GM11168 (cell line): ENCODE data around the gene C16orf54.
"Not testable (repeated sequence)": the region's sequence is repeated elsewhere in the genome, so short reads cannot be mapped to it uniquely, and the experiment has no call there.

Source experiments
- in situ Hi-C: fragments of 300-500 bp; cut with MboI; formaldehyde crosslinking; loops from one replicate; pipeline ENCODE4 v1.12.0; 2022; ENCODE audit warnings: low sequenced_read_pairs; ENCODE audit not compliant: unreplicated experiment

Gene C16orf54

DNA sequence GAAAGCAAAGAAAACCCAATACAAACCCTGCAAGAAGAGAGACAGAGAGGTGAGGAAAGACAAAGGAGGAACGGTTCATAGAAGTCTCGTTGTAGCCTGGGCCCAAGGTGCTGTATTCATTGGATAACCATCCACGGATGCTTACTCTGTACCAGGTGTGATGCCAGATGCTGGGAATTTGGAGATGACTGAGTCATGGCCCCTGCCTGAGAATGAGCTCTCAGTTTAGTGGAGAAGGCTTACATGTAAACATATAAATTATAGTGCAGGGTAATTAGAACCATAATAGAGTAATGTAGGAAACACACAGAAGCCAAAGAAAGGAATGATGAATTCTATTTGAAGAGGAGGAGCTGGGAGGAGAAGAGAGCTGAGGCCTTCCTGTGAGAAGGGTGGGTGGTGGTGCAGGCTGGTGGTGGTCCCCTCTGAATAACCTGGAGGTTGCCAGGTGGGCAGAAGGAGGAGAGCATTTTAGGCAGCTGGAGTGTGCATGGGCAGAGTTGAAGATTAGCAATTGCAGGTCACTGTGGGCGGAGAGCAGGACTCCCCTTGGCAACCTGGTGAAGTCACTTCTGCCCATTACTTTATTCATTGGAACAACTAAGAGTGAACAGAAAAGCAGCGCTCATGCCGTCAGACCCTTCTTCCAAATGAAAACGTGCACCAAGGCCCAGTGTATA is 24.6 kb upstream of the C16orf54 start:
- in situ Hi-C loops, result no loop called here

DNA sequence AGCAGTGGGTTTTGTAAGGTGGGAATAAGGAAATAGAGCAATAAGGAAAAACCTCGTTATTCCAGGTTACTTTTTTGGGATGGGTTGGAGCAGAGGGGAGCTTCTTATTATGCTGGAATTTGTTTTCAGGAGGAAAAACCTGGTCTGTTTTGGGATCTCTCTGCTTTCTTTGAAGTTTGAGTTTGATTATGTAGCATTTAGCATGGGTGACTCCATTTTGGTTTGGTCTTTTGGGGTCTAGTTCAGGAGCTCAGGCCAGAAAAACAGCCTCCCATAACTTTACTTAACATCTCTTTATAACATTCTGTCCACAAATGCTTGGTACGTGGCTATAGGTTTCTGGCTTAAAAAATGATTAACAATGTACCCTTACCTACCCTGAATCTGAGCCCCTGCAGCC is 23.7 kb upstream of the C16orf54 start:
- in situ Hi-C loops, result no loop called here

DNA sequence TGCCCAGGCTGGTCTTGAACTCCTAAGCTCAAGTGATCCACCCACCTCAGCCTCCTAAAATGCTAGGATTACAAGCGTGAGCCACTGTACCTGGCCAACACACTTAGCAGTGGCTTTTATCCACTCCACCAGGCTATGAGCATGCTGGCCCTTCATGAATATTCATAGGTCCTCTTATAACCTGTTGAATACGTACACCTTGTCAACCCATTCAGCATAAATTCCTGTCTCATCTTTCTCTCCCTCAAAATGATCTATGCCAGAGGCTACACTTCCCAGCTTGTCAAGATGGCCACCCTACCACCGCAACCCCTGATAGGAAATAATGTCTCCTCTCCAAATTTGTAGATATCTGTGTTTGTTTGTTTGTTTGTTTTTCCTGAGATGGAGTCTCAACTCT is 21.3 kb upstream of the C16orf54 start:
- in situ Hi-C loops, result no loop called here

- in situ Hi-C loops, result no loop called here
Observed at GRCh38 chr16:29766571-29766970, 20.8 kb upstream of the C16orf54 start.

- in situ Hi-C loops, result no loop called here
Observed at GRCh38 chr16:29765167-29766032, 19.6 kb upstream of the C16orf54 start.

GRCh38 chr16:29763326-29763725 is 17.5 kb upstream of the C16orf54 start:
- in situ Hi-C loops, result no loop called here

GRCh38 chr16:29761882-29762281 is 16.1 kb upstream of the C16orf54 start:
- in situ Hi-C loops, result no loop called here

DNA sequence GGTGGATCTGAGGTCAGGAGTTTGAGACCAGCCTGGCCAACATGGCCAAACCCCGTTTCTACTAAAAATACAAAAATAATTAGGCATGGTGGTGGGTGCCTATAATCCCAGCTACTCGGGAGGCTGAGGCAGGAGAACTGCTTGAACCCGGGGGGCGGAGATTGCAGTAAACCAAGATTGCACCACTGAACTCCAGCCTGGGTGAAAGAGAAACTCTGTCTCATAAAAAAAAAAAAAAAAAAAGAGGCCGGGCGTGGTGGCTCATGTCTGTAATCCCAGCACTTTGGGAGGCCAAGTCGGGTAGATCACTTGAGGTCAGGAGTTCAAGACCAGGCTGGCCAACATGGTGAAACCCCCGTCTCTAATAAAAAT is 15.5 kb upstream of the C16orf54 start:
- in situ Hi-C loops, result not testable (repeated sequence)

DNA sequence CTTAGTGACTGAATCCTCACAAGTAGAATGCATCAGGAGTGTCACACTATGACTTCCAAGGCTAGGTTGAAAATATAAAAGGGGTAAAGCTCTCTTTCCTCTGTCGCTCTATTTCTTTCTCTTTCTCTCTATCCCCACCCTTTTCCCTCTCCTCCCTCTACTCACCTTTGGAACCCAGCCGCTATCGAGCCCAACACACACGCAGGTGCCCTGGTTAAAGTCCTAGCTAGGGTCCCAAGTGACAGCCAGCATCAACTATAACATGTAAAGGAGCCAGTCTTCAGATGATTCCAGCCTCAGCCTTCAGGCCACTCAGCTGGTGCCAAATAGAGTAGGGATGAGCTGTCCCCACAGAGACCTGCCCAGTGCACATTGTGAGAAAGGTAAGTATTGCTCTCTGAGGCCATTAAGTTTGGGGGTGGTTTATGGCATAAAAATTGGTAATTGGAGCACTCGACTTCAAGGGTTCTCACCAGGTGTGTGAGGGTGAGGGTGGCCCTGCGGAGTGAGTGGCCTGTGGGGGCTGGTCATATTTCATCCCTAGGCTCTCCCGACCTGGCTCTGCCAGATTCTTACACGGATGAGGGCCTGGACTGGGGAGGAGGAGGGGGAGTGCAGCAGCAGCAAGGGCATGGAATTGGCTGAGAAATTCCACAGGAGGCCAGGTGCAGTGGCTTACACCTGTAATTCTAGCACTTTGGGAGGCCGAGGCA is 14.9 kb upstream of the C16orf54 start:
- in situ Hi-C loops, result no loop called here

GRCh38 chr16:29757950-29758466 is 12.2 kb upstream of the C16orf54 start:
- in situ Hi-C loops, result no loop called here

DNA sequence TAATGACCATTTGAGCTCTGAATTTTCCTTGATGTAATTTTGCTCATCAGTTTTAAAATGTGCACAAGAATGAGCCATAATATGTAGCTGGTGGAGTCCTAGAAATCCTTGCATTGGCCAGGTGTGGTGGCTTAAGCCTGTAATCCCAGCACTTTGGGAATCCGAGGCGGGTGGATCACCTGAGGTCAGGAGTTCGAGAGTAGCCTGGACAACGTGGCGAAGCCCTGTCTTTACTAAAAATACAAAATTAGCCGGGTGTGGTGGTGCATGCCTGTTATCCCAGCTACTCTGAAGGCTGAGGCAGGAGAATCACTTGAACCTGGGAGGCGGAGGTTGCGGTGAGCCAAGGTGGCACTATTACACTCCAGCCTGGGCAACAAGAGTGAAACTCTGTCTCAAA is 11.3 kb upstream of the C16orf54 start:
- in situ Hi-C loops, result not testable (repeated sequence)

- in situ Hi-C loops, result no loop called here
Observed at GRCh38 chr16:29756654-29757053, 10.9 kb upstream of the C16orf54 start.

DNA sequence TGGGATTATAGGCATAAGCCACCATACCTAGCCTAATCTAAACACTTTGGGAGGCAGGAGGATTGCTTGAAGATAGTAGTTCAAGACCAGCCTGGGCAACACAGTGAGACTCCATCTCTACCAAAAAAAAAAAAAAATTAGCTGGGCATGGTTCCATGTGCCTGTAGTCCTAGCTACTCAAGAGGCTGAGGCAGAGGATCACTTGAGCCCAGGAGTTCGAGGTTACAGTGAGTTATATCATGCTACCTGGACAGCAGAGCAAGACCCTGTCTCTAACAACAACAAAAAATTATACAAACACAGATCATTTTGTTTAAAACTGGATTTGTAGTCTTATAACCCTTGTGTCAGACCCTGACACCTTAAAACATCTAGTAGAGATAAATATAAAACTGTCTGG is 7.7 kb upstream of the C16orf54 start:
- in situ Hi-C loops, result no loop called here

- in situ Hi-C loops, result not testable (repeated sequence)
Observed at GRCh38 chr16:29748760-29749149, 3.0 kb upstream of the C16orf54 start.

- in situ Hi-C loops, result no loop called here
Observed at GRCh38 chr16:29747947-29748759, 2.4 kb upstream of the C16orf54 start.

GRCh38 chr16:29746518-29746917 is 728 bp upstream of the C16orf54 start:
- in situ Hi-C loops, result not testable (repeated sequence)

DNA sequence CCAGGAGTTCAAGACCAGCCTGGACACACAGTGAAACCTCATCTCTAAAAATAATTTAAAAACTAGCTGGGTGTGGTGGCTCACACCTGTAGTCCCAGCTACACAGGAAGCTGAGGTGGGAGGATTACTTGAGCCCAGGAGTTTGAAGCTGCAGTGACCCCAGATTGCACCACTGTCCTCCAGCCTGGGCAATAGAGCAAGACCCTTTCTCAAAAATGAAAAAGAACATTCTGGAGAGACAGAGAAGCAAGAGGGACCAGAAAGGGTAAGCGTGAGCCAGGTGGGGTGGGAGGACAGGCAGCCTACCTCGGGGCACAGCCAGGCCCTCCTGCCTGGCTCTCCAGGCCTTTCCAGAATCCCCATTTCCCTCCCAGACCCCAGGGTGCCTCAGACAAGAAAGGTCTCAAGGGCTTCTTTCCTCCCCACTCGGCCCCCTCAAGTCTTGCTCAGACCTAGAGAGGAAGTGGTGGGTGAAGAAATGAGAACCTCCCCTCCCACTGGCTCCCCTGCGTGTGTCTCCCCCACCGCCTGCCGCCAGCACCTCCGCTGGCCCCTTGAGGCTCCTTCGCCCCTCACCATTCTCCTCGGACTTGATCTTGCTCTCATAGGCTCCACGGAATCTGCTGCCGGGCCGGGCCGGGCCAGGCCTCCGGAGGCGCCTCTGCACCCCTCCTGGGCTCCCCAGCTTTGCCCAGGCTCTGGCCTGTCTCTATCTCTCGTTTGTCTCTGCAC is 503 bp downstream of the C16orf54 start:
- in situ Hi-C loops, result no loop called here

GRCh38 chr16:29744541-29745101 is 1.2 kb downstream of the C16orf54 start:
- in situ Hi-C loops, result loop anchor here (5.0 kb wide), 1 partner anchor 43 kb away; no protein-coding TSS in a partner anchor
